Aorta (tissue), 5 donors: ENCODE data around the gene UMODL1. TPM values are rescaled to one million over a fixed set of nuclear protein-coding genes. Genes with fewer than 3 reads are reported as not detected.

Experiments used
- ATAC-seq: fragments of 200-7000 bp; cut with Tn5 transposase; one replicate; pipeline ENCODE4 v1.9.1; 2022; ENCODE audit warnings: moderate library complexity; ENCODE audit not compliant: low FRiP score
- DNase-seq, 2 donors: peaks; one replicate each; pipeline ENCODE4 v3.0.0-alpha.2; 2020
- H3K27ac ChIP-seq, 2 donors: one replicate each; pipeline ENCODE4 v1.5.1; 2013; ENCODE audit warnings: low read length in 2 of 2, mild to moderate bottlenecking in 2 of 2, moderate library complexity in 2 of 2, control low read depth in 1 of 2, inconsistent platforms in 1 of 2, low read depth in 1 of 2
- H3K27me3 ChIP-seq, 2 donors: one replicate each; pipeline ENCODE4 v1.6.1; 2013; ENCODE audit warnings: control low read depth in 1 of 2, low read length in 1 of 2, mild to moderate bottlenecking in 1 of 2, moderate library complexity in 1 of 2; ENCODE audit not compliant: insufficient read depth in 2 of 2, control insufficient read depth in 1 of 2
- H3K36me3 ChIP-seq, 2 donors: one replicate each; pipeline ENCODE4 v1.6.1; 2013; ENCODE audit warnings: control low read depth in 1 of 2, low read length in 1 of 2, mild to moderate bottlenecking in 1 of 2; ENCODE audit not compliant: insufficient read depth in 2 of 2, control insufficient read depth in 1 of 2
- H3K4me1 ChIP-seq, 2 donors: one replicate each; pipeline ENCODE4 v1.6.1; 2013; ENCODE audit warnings: low read length in 2 of 2, control low read depth in 1 of 2, mild to moderate bottlenecking in 1 of 2, moderate library complexity in 1 of 2; ENCODE audit not compliant: insufficient read depth in 2 of 2, control insufficient read depth in 1 of 2
- H3K4me3 ChIP-seq, 2 donors: one replicate each; pipeline ENCODE4 v1.5.1; 2013; ENCODE audit warnings: low read length in 2 of 2, control low read depth in 1 of 2, mild to moderate bottlenecking in 1 of 2
- H3K9me3 ChIP-seq: one replicate; pipeline ENCODE4 v1.6.1; 2013; ENCODE audit warnings: mild to moderate bottlenecking, low read length; ENCODE audit not compliant: control insufficient read depth
- WGBS, 2 donors: extraction: QIAGEN DNeasy Blood & Tissue Kit; methylation state at CpG; one replicate each; pipeline ENCODE4 v1.1.7; 2013; 5-methylcytosine and 5-hydroxymethylcytosine counted together
- intact Hi-C, 2 donors: fragments of 100-400 bp; cut with DNase I; formaldehyde crosslinking; loops; one replicate each; pipeline versions ENCODE4 v1.14.2 to v1.15.0; 2022
- polyA plus RNA-seq, 2 donors: library from polyadenylated mRNA; stranded (reverse); fragments of 200-250 nt; gene quantifications; one replicate each; pipeline ENCODE4 v1.2.3, GENCODE V29; 2013
- total RNA-seq, 2 donors: library from RNA; stranded (reverse); fragmentation: NEBNext Ultra II Directional; extraction: Animal tissue kit (Norgen Biotek cat#: 25700); gene quantifications; one replicate each; pipeline ENCODE4 v1.2.1, GENCODE V29; 2021
- donor health status: healthy with polysubstance abuse.
- donor health status: Bipolar disorder and iron deficiency.
- donor health status: DM: no; HTN: no; CAD: no.
- donor health status: DM: no; HTN: no; CAD: no.
- donor health status: DM: yes; HTN: yes; CAD: no.

Gene UMODL1
- total and polyA plus RNA-seq, 4 donors = 0.45 TPM; not detected in 3

GRCh38 chr21:42055425-42055824 is 15.7 kb upstream of the UMODL1 start:
- no peaks in the 10 kb centered on the region for H3K27me3 ChIP-seq
- 88 to 92% methylated on average over 9 of the region's 9 CpGs for WGBS, 2 donors
- H3K36me3 ChIP-seq = no peaks in the 10 kb centered on the region
- no peaks in the 10 kb centered on the region for H3K9me3 ChIP-seq
- intact Hi-C loops = no loop called here
- no peak overlapping the region for H3K27ac ChIP-seq
- DNase-seq (no peak), ATAC-seq (no peak)
- H3K4me3 ChIP-seq = no peak overlapping the region
- no peaks in the 10 kb centered on the region for H3K4me1 ChIP-seq

- no peaks in the 10 kb centered on the region for H3K27me3 ChIP-seq
- H3K9me3 ChIP-seq = no peaks in the 10 kb centered on the region
- no peak for ATAC-seq
- peak in 1 of 2 donors; percentile 68 for DNase-seq
- H3K4me3 ChIP-seq = no peak overlapping the region
- H3K36me3 ChIP-seq = no peaks in the 10 kb centered on the region
- peak overlapping the region; percentile 48 to 86 for H3K27ac ChIP-seq
- WGBS, 2 donors = 49 to 51% methylated on average over 11 of the region's 11 CpGs
- H3K4me1 ChIP-seq = no peaks in the 10 kb centered on the region
- intact Hi-C loops = loop anchor here in 1 of 2 donors (2.0 kb wide), 1 partner anchor 38 kb away; no protein-coding TSS in a partner anchor
Observed at GRCh38 chr21:42056468-42056867, 14.6 kb upstream of the UMODL1 start.

GRCh38 chr21:42056996-42057689 is 14.0 kb upstream of the UMODL1 start:
- ATAC-seq (peak; percentile 19), DNase-seq (peak; percentile 89)
- no peaks in the 10 kb centered on the region for H3K36me3 ChIP-seq
- H3K9me3 ChIP-seq = no peaks in the 10 kb centered on the region
- H3K4me3 ChIP-seq = no peak overlapping the region
- intact Hi-C loops = loop anchor here in 1 of 2 donors (2.0 kb wide), 1 partner anchor 38 kb away; no protein-coding TSS in a partner anchor
- 4 to 5% methylated on average over 17 of the region's 17 CpGs for WGBS, 2 donors
- no peaks in the 10 kb centered on the region for H3K4me1 ChIP-seq
- H3K27ac ChIP-seq = peak overlapping the region; percentile 77 to 86
- no peaks in the 10 kb centered on the region for H3K27me3 ChIP-seq

- Histone ChIP-seq H3K4me1 (no peaks in the 10 kb centered on the region), H3K27ac (peak overlapping the region; percentile 77 to 86), H3K9me3 (no peaks in the 10 kb centered on the region), H3K4me3 (no peak overlapping the region), H3K27me3 (no peaks in the 10 kb centered on the region), H3K36me3 (no peaks in the 10 kb centered on the region)
- intact Hi-C loops = loop anchor here (2.0 kb wide), 2 partner anchors 33 to 37 kb away; no protein-coding TSS in a partner anchor
- 9 to 14% methylated on average over 11 of the region's 11 CpGs for WGBS, 2 donors
- ATAC-seq = no peak
- peak in 1 of 2 donors; percentile 70 for DNase-seq
Observed at GRCh38 chr21:42057851-42058437, 13.2 kb upstream of the UMODL1 start.

GRCh38 chr21:42058631-42059111 is 12.4 kb upstream of the UMODL1 start:
- DNase-seq = peak in 1 of 2 donors; percentile 75
- peak overlapping the region in 1 of 2 donors; percentile 1 for H3K27ac ChIP-seq
- H3K4me1 ChIP-seq = no peaks in the 10 kb centered on the region
- no peaks in the 10 kb centered on the region for H3K9me3 ChIP-seq
- no peaks in the 10 kb centered on the region for H3K36me3 ChIP-seq
- H3K27me3 ChIP-seq = no peaks in the 10 kb centered on the region
- WGBS, 2 donors = 66 to 78% methylated on average over 11 of the region's 11 CpGs
- intact Hi-C loops = loop anchor here in 1 of 2 donors (2.0 kb wide), 1 partner anchor 32 kb away; no protein-coding TSS in a partner anchor
- no peak for ATAC-seq
- no peak overlapping the region for H3K4me3 ChIP-seq

GRCh38 chr21:42059141-42059540 is 12.0 kb upstream of the UMODL1 start:
- Histone ChIP-seq H3K9me3 (no peaks in the 10 kb centered on the region), H3K4me1 (no peaks in the 10 kb centered on the region), H3K27me3 (no peaks in the 10 kb centered on the region), H3K27ac (peak overlapping the region in 1 of 2 donors; percentile 1), H3K36me3 (no peaks in the 10 kb centered on the region), H3K4me3 (no peak overlapping the region)
- no peak for ATAC-seq
- intact Hi-C loops = loop anchor here in 1 of 2 donors (2.0 kb wide), 1 partner anchor 32 kb away; no protein-coding TSS in a partner anchor
- WGBS, 2 donors = 90 to 91% methylated on average over 9 of the region's 9 CpGs
- peak in 1 of 2 donors; percentile 60 for DNase-seq

- no peaks in the 10 kb centered on the region for H3K36me3 ChIP-seq
- H3K4me1 ChIP-seq = no peaks in the 10 kb centered on the region
- intact Hi-C loops = loop anchor here in 1 of 2 donors (2.0 kb wide), 1 partner anchor 31 kb away; no protein-coding TSS in a partner anchor
- DNase-seq (peak in 1 of 2 donors; percentile 39), ATAC-seq (no peak)
- no peak overlapping the region for H3K4me3 ChIP-seq
- H3K27me3 ChIP-seq = no peaks in the 10 kb centered on the region
- WGBS, 2 donors = 83 to 91% methylated on average over 10 of the region's 10 CpGs
- H3K9me3 ChIP-seq = no peaks in the 10 kb centered on the region
- no peak overlapping the region for H3K27ac ChIP-seq
Observed at GRCh38 chr21:42059721-42060120, 11.4 kb upstream of the UMODL1 start.

- Histone ChIP-seq H3K27ac (no peak overlapping the region), H3K27me3 (no peaks in the 10 kb centered on the region), H3K36me3 (no peaks in the 10 kb centered on the region), H3K9me3 (no peaks in the 10 kb centered on the region), H3K4me1 (no peaks in the 10 kb centered on the region), H3K4me3 (no peak overlapping the region)
- ATAC-seq (no peak), DNase-seq (peak in 1 of 2 donors; percentile 70)
- WGBS, 2 donors = 96 to 97% methylated on average over 15 of the region's 15 CpGs
- intact Hi-C loops = no loop called here
Observed at GRCh38 chr21:42060166-42060565, 11.0 kb upstream of the UMODL1 start.
